ENCODE data around the gene SYNDIG1.

Gene SYNDIG1

GRCh38 chr20:24699321-24700165, 230.1 kb downstream of the SYNDIG1 start:
- no peak for DNase-seq

- DNase-seq = no peak
Observed at GRCh38 chr20:24700166-24700860, 230.9 kb downstream of the SYNDIG1 start.

GRCh38 chr20:24701027-24701426, 231.6 kb downstream of the SYNDIG1 start:
- no peak for DNase-seq

- no peak for DNase-seq
Observed at GRCh38 chr20:24701668-24702067, 232.2 kb downstream of the SYNDIG1 start.

GRCh38 chr20:24702501-24703283, 233.3 kb downstream of the SYNDIG1 start:
- DNase-seq = no peak

- no peak for DNase-seq
Observed at GRCh38 chr20:24703284-24703610, 233.8 kb downstream of the SYNDIG1 start.

- DNase-seq = no peak
Observed at GRCh38 chr20:24704899-24705298, 235.5 kb downstream of the SYNDIG1 start.

GRCh38 chr20:24705486-24705885, 236.1 kb downstream of the SYNDIG1 start:
- DNase-seq = no peak

- no peak for DNase-seq
Observed at GRCh38 chr20:24708411-24709295, 239.2 kb downstream of the SYNDIG1 start.
